H1 (cell line): ENCODE measurements around the gene FRMD4A. TPM values are rescaled to one million over a fixed set of nuclear protein-coding genes. Genes with fewer than 3 reads are reported as not detected.

Experiments
- CTCF ChIA-PET: fragments of 300-600 bp; sonication (Branson Sonifier 250); formaldehyde crosslinking; loops from one replicate; lab custom pipeline; 2021; ENCODE audit not compliant: partially characterized antibody; lab: Charles Lee
- POLR2A ChIA-PET: fragments of 300-600 bp; sonication (Branson Sonifier 250); formaldehyde crosslinking; loops from one replicate; lab custom pipeline; 2021; ENCODE audit warnings: inconsistent platforms; ENCODE audit not compliant: partially characterized antibody; lab: Charles Lee
- DNase-seq, 2 experiments: peaks; one replicate each; pipeline versions ENCODE4 v3.0.0 to v3.0.0-alpha.2; 2010 to 2022; ENCODE audit warnings: low spot score in 2 of 2, low read depth in 1 of 2, mixed read lengths in 1 of 2
- FAIRE-seq: peaks from 2 replicates; lab custom pipeline; 2011; peaks lifted over from hg19 to GRCh38; lab: Jason Lieb, UNC
- H2AFZ ChIP-seq: 2 replicates; pipeline ENCODE4 v1.8.1; 2012; ENCODE audit warnings: low read length, inconsistent platforms
- H2AK5ac ChIP-seq: 2 replicates; pipeline ENCODE4 v1.6.1; 2013; ENCODE audit warnings: low read depth, low read length
- H2BK120ac ChIP-seq: replicated peaks from 2 replicates; pipeline ENCODE3; 2013; ENCODE audit warnings: low read depth, low read length, inconsistent platforms
- H2BK12ac ChIP-seq: 2 replicates; pipeline ENCODE4 v1.6.1; 2013; ENCODE audit warnings: low read depth, low read length
- H2BK15ac ChIP-seq: 2 replicates; pipeline ENCODE4 v1.6.1; 2013; ENCODE audit warnings: low read length
- H2BK20ac ChIP-seq: 2 replicates; pipeline ENCODE4 v1.6.1; 2013; ENCODE audit warnings: low read length
- H2BK5ac ChIP-seq: 2 replicates; pipeline ENCODE4 v1.6.1; 2013; ENCODE audit warnings: low read depth, low read length
- H3K14ac ChIP-seq: 2 replicates; pipeline ENCODE4 v1.6.1; 2013; ENCODE audit warnings: inconsistent platforms; ENCODE audit not compliant: insufficient read length
- H3K18ac ChIP-seq: 2 replicates; pipeline ENCODE4 v1.6.1; 2013; ENCODE audit warnings: low read length; ENCODE audit errors: extremely low read depth
- H3K23ac ChIP-seq: 2 replicates; pipeline ENCODE4 v1.6.1; 2013; ENCODE audit warnings: inconsistent platforms; ENCODE audit not compliant: insufficient read length
- H3K23me2 ChIP-seq: 2 replicates; pipeline ENCODE4 v1.6.1; 2013; ENCODE audit warnings: low read depth, low read length
- H3K27ac ChIP-seq: 2 replicates; pipeline ENCODE4 v1.6.1; 2011; ENCODE audit warnings: low read depth, low read length, inconsistent platforms
- H3K27me3 ChIP-seq, 4 experiments: replicated peaks in 1 of 4; 1 replicate in 1 of 4; 2 replicates in 3 of 4; pipeline versions ENCODE4 v1.6.1 to v1.8.1; 2011 to 2013; ENCODE audit warnings: low read length in 3 of 4, mild to moderate bottlenecking in 3 of 4, inconsistent platforms in 2 of 4, mixed read lengths in 2 of 4, moderate library complexity in 1 of 4; ENCODE audit not compliant: control insufficient read depth in 3 of 4, insufficient read depth in 3 of 4; ENCODE audit errors: extremely low read depth in 1 of 4
- H3K36me3 ChIP-seq, 4 experiments: 2 replicates each; pipeline versions ENCODE4 v1.6.1 to v1.8.1; 2011 to 2013; ENCODE audit warnings: mild to moderate bottlenecking in 4 of 4, low read length in 3 of 4, moderate library complexity in 2 of 4, control low read depth in 1 of 4, inconsistent platforms in 1 of 4; ENCODE audit not compliant: insufficient read depth in 4 of 4, control insufficient read depth in 2 of 4
- H3K4ac ChIP-seq: replicated peaks from 2 replicates; pipeline ENCODE3; 2013; ENCODE audit warnings: low read length, low read depth, mixed read lengths, inconsistent platforms; ENCODE audit not compliant: insufficient read length
- H3K4me1 ChIP-seq, 4 experiments: replicated peaks in 1 of 4; 1 replicate in 1 of 4; 2 replicates in 3 of 4; pipeline versions ENCODE4 v1.6.1 to v1.8.1; 2011 to 2013; ENCODE audit warnings: low read length in 3 of 4, inconsistent platforms in 2 of 4, mixed read lengths in 1 of 4; ENCODE audit not compliant: insufficient read depth in 4 of 4, control insufficient read depth in 3 of 4
- H3K4me2 ChIP-seq, 2 experiments: 2 replicates each; pipeline versions ENCODE4 v1.6.1 to v1.8.1; 2011 to 2013; ENCODE audit warnings: low read depth in 2 of 2, low read length in 2 of 2, control low read depth in 1 of 2, inconsistent platforms in 1 of 2, mild to moderate bottlenecking in 1 of 2; ENCODE audit not compliant: insufficient read depth in 1 of 2
- H3K4me3 ChIP-seq, 4 experiments: fragments of 200-600, 300-600 bp in 1 of 4; sonication (generic), shearing (Covaris generic), sonication (Bioruptor Twin) in 1 of 4; 2 replicates each; pipeline versions ENCODE4 v1.5.1 to v1.8.1; 2011 to 2016; ENCODE audit warnings: low read length in 4 of 4, low read depth in 3 of 4, control low read depth in 2 of 4, inconsistent platforms in 2 of 4, mild to moderate bottlenecking in 2 of 4, mixed read lengths in 1 of 4, moderate library complexity in 1 of 4; ENCODE audit not compliant: insufficient read depth in 2 of 4; ENCODE audit errors: extremely low read depth in 1 of 4
- H3K56ac ChIP-seq: replicated peaks from 2 replicates; pipeline ENCODE3; 2013; ENCODE audit warnings: low read depth, mild to moderate bottlenecking, mixed read lengths, low read length, inconsistent platforms; ENCODE audit not compliant: insufficient read length
- H3K79me1 ChIP-seq: 2 replicates; pipeline ENCODE4 v1.6.1; 2013; ENCODE audit warnings: low read depth, low read length, control low read depth
- H3K79me2 ChIP-seq, 2 experiments: 2 replicates each; pipeline versions ENCODE4 v1.6.1 to v1.8.1; 2012 to 2013; ENCODE audit warnings: low read length in 2 of 2, mild to moderate bottlenecking in 2 of 2, inconsistent platforms in 1 of 2; ENCODE audit not compliant: insufficient read depth in 2 of 2, control insufficient read depth in 1 of 2
- H3K9ac ChIP-seq, 4 experiments: replicated peaks in 1 of 4; 1 replicate in 1 of 4; 2 replicates in 3 of 4; pipeline versions ENCODE4 v1.6.1 to v1.8.1; 2011 to 2013; ENCODE audit warnings: low read depth in 3 of 4, low read length in 3 of 4, control low read depth in 2 of 4, mild to moderate bottlenecking in 2 of 4, moderate library complexity in 2 of 4, inconsistent platforms in 1 of 4; ENCODE audit errors: extremely low read depth in 1 of 4
- H3K9me3 ChIP-seq, 2 experiments: 2 replicates each; pipeline versions ENCODE4 v1.6.1 to v1.8.1; 2012 to 2013; ENCODE audit warnings: mild to moderate bottlenecking in 2 of 2, moderate library complexity in 2 of 2, control low read depth in 1 of 2, inconsistent platforms in 1 of 2, low read depth in 1 of 2, low read length in 1 of 2, mixed read lengths in 1 of 2; ENCODE audit not compliant: insufficient read depth in 2 of 2
- H4K20me1 ChIP-seq, 2 experiments: replicated peaks in 1 of 2; 2 replicates each; pipeline versions ENCODE3 to v1.8.1; 2011 to 2013; ENCODE audit warnings: inconsistent platforms in 2 of 2, low read length in 2 of 2, mild to moderate bottlenecking in 1 of 2; ENCODE audit not compliant: insufficient read depth in 2 of 2, control insufficient read depth in 1 of 2
- H4K5ac ChIP-seq: 2 replicates; pipeline ENCODE4 v1.6.1; 2013; ENCODE audit warnings: low read length, low read depth, mixed read lengths, inconsistent platforms; ENCODE audit not compliant: insufficient read length
- H4K8ac ChIP-seq: 2 replicates; pipeline ENCODE4 v1.8.0; 2013; ENCODE audit warnings: mild to moderate bottlenecking, moderate library complexity, low read length, inconsistent platforms; ENCODE audit not compliant: insufficient read depth; ENCODE audit errors: extremely low read depth
- H4K91ac ChIP-seq: replicated peaks from 2 replicates; pipeline ENCODE3; 2013; ENCODE audit warnings: low read length, mixed read lengths, inconsistent platforms; ENCODE audit not compliant: insufficient read length
- ASH2L ChIP-seq: fragments of 200-600, 300-600 bp; sonication (generic); IDR thresholded peaks from one replicate; pipeline ENCODE4 v1.7.1; 2017; ENCODE audit warnings: low read length
- CEBPB ChIP-seq: IDR thresholded peaks from 2 replicates; pipeline ENCODE4 v1.6.1; 2012; ENCODE audit warnings: low read depth, low read length
- CREB1 ChIP-seq: IDR thresholded peaks from 2 replicates; pipeline ENCODE4 v1.6.1; 2012; ENCODE audit warnings: inconsistent platforms
- GABPA ChIP-seq: IDR thresholded peaks from 2 replicates; pipeline ENCODE4 v1.6.1; 2011; ENCODE audit warnings: mild to moderate bottlenecking, low read length, moderate library complexity, borderline replicate concordance; ENCODE audit not compliant: insufficient read depth
- SIX5 ChIP-seq: IDR thresholded peaks from 2 replicates; pipeline ENCODE4 v1.6.1; 2011; ENCODE audit warnings: mild to moderate bottlenecking, low read depth, low read length
- TCF12 ChIP-seq: IDR thresholded peaks from 2 replicates; pipeline ENCODE4 v1.6.1; 2011; ENCODE audit warnings: low read depth, mild to moderate bottlenecking, low read length
- WGBS, 2 experiments: shearing (Covaris generic) in 1 of 2; methylation state at CpG; one replicate each; pipeline versions ENCODE4 v1.1.6 to v1.1.7; 2013 to 2015; ENCODE audit warnings: low lambda C conversion rate in 2 of 2, mixed read lengths in 2 of 2, inconsistent platforms in 1 of 2, low coverage in 1 of 2, missing lambda C conversion rate in 1 of 2; ENCODE audit not compliant: insufficient replicate concordance in 2 of 2, insufficient coverage in 1 of 2, insufficient read length in 1 of 2; ENCODE audit errors: extremely low coverage in 1 of 2, missing lambda C conversion rate in 1 of 2; 5-methylcytosine and 5-hydroxymethylcytosine counted together
- polyA plus RNA-seq, 7 experiments: library from polyadenylated mRNA; depleted of rRNA in 3 of 7; stranded (reverse) in 5 of 7; unstranded in 2 of 7; fragments of >200 nt in 5 of 7; fragments of 200-250 nt in 2 of 7; gene quantifications; 1 replicate in 5 of 7; 2 replicates in 1 of 7; 4 replicates in 1 of 7; pipeline versions ENCODE4 v1.2.1 to v1.2.3, GENCODE V29; 2011 to 2013; ENCODE audit warnings: missing spikeins in 2 of 7, mixed read lengths in 2 of 7
- total RNA-seq: library from RNA; stranded (reverse); fragmentation: NEBNext Ultra II Directional; extraction: Animal tissue kit (Norgen Biotek cat#: 25700); gene quantifications from 2 replicates; pipeline ENCODE4 v1.2.1, GENCODE V29; 2021

The FRMD4A gene
- total and polyA plus RNA-seq, 2 of the 8 experiments (the other 6 are each of a cell fraction or from before 2014, with no cell fraction given) = 38.6 to 39.6 TPM

DNA sequence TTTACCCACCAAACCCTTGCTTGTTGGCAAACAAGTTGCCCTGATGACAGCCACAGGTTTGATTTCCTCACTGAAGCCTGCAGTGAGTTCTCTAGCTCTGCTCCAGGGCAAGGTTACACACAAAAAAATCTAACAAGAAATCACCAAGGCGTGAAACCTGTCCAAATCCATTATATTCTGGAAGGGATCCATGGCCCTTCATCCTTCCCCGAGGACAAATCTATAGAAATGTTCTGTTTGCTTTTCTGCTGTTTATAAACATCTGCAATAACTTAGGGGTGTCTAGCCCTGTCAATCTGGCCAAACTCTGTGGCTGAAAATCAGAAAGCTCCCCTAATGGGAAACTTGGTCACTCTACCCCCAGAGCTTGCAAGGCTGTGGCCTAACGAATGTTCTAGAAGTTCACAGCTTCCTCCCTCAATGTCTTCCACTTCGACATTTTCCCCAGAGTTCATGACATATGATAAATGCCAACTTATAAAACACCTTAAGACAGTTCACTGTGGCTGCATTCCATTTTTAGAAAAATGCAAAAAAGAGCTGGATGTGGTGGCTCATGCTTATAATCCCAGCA lies 579.4 kb downstream of the FRMD4A start:
- H3K4me2 ChIP-seq = no peak overlapping the region
- no peak for TF ChIP-seq SIX5
- TF ChIP-seq CREB1 = no peak
- no peak for TF ChIP-seq TCF12
- no peak for TF ChIP-seq GABPA
- no peak for TF ChIP-seq CEBPB
- TF ChIP-seq ASH2L = no peak
- H3K56ac ChIP-seq = no peak overlapping the region
- POLR2A ChIA-PET = no interaction called here
- H4K91ac ChIP-seq = no peak overlapping the region
- no peaks in the 10 kb centered on the region for H3K79me2 ChIP-seq
- no peaks in the 10 kb centered on the region for H4K20me1 ChIP-seq
- H3K4ac ChIP-seq = no peak overlapping the region
- H2BK15ac ChIP-seq = no peak overlapping the region
- no peaks in the 10 kb centered on the region for H3K79me1 ChIP-seq
- no peaks in the 10 kb centered on the region for H3K9me3 ChIP-seq
- H2AK5ac ChIP-seq = no peak overlapping the region
- CTCF ChIA-PET = no interaction called here
- no peak overlapping the region for H2BK12ac ChIP-seq
- H2BK120ac ChIP-seq = no peak overlapping the region
- no peaks in the 10 kb centered on the region for H3K36me3 ChIP-seq
- no peak overlapping the region for H4K5ac ChIP-seq
- no peak overlapping the region for H2AFZ ChIP-seq
- DNase-seq (no peak), FAIRE-seq (no peak)
- H4K8ac ChIP-seq = no peak overlapping the region
- H2BK5ac ChIP-seq = no peak overlapping the region
- no peak overlapping the region for H3K4me3 ChIP-seq
- no peak overlapping the region for H3K18ac ChIP-seq
- H3K9ac ChIP-seq = no peak overlapping the region
- H3K27me3 ChIP-seq = no peaks in the 10 kb centered on the region
- H2BK20ac ChIP-seq = no peak overlapping the region
- peaks cover 0 to 4% (median 0%) of the 10 kb centered on the region in 4 experiments; a peak in 1 of 7 replicates for H3K4me1 ChIP-seq
- no peak overlapping the region for H3K27ac ChIP-seq
- WGBS, 2 experiments = 94% methylated on average over 4 of the region's 4 CpGs; no CpG with 5 or more reads in 1 of the 2 experiments
- H3K23me2 ChIP-seq = no peaks in the 10 kb centered on the region
- H3K14ac ChIP-seq = no peak overlapping the region
- no peak overlapping the region for H3K23ac ChIP-seq
